ENCODE data around the gene CCDC184.
A peak's percentile ranks its signal among the peaks of the same experiment; 100 is the strongest.
"Not testable (repeated sequence)": the region's sequence is repeated elsewhere in the genome, so short reads cannot be mapped to it uniquely, and the experiment has no call there.

The CCDC184 gene

DNA sequence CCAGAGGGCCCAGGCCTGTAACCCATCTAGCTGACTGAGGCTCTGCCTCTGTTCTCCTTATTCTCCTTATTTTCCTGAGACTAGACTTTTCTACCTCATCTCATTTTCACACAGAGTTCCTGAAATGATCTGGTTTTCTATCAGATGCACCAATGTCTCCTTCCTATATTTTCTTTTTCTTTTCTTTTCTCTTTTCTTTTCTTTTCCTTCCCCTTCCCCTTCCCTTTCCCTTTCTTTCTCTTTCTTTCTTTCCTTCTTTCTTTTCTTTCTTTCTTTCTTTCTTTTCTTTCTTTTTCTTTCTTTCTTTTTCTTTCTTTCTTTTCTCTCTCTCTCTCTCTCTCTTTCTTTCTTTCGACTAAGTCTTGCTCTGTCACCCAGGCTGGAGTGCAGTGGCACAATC, 3.0 kb upstream of the CCDC184 start:
- no peak for DNase-seq

- no peak for DNase-seq
Measured at GRCh38 chr12:48180857-48181495, 2.5 kb upstream of the CCDC184 start.

DNA sequence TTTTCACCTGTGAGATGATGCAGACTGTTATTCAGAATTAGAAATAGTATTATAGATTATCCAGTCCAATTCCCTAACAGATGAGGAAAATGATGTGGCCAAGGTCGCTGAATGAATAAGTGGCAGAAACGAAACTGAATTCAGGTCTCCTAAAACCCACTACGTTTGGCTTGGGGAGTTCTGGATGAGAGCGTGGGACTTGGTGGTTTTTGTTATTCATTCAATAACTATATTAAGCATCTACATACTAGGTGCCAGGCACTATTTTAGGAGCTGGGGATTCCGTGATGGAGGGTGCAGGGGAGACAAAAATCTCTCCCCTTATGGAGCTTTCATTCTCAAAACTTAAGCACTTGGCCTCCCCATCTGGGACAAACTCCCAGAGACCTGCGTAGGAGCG, 813 bp upstream of the CCDC184 start:
- DNase-seq = no peak

DNA sequence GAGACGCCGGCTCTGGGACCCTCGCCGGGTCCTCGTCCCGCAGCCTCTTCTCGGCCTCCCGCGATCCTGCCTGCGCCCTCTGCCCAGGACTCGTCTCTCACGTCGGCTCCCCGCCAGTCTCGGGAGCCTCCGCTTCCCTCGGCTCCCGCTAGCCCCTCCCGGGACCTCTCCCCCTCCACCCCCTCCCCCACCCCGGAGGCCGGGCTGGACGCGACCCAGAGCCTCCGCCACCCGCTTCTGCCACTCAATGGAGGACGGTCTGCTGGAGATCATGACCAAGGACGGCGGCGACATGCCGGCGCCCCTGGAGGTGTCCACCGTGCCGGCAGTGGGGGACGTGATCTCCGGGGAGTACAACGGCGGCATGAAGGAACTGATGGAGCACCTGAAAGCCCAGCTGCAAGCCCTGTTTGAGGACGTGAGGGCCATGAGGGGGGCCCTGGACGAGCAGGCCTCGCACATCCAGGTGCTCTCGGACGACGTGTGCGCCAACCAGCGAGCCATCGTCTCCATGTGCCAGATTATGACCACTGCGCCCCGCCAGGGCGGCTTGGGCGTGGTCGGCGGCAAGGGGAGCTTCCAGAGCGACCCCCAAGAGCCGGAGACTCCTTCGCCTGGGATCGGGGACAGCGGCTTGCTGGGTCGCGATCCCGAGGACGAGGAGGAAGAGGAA, 568 bp downstream of the CCDC184 start:
- DNase-seq = no peak

DNA sequence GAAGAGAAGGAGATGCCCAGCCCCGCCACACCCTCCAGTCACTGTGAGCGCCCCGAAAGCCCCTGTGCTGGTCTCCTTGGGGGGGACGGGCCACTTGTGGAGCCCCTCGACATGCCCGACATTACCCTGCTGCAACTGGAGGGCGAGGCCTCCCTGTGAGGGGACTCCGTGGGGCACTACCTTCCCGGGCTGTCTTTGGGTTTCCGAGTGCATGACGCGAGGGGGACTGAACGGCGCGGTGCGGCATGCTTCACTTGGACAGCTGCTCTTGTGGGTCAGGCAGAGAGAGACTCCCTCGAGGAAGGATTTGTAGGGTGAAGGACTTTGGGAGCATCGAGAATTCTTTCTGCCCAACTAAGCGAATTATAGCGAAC, 1.1 kb downstream of the CCDC184 start:
- DNase-seq = no peak

DNA sequence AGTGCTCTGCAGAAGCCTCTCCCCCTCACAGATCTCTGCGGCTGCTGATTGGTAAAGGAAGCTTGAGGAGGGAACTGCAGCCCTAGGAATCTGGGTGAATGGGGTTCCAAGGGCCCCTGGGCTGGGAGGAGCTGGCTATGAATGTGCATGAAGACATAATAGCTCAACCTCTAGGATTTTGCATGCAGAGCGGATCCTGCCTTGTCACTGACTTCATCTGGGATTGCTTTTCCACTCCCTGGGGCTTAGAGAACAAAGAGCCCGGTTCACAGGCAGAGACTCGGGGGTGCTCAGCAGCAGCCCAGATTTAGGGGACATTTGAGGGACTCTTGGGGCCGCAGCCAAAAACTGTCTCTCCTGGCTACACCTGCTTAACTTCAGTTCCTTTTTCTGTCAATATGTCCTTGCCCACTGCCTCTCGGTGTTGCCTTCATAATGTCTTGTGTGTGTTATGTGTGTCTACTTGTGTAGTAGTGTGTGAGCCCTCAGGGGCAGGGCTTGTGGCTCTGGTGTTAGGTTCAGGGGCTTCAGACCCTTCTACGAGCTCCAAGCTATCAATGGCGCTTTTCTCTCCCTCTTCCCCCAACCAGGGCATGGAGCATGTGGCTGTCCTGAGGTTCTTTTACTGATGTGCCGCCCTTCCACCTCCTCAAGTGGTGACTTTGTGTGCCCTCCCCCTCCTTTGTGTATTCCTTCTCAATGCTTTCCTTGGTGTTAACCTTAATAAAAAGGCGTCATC, 1.9 kb downstream of the CCDC184 start:
- no peak for DNase-seq

GRCh38 chr12:48187916-48188695, 4.7 kb downstream of the CCDC184 start:
- no peak for DNase-seq

- DNase-seq = peak; percentile 21 to 58
Measured at GRCh38 chr12:48189331-48190125, 6.1 kb downstream of the CCDC184 start.

DNA sequence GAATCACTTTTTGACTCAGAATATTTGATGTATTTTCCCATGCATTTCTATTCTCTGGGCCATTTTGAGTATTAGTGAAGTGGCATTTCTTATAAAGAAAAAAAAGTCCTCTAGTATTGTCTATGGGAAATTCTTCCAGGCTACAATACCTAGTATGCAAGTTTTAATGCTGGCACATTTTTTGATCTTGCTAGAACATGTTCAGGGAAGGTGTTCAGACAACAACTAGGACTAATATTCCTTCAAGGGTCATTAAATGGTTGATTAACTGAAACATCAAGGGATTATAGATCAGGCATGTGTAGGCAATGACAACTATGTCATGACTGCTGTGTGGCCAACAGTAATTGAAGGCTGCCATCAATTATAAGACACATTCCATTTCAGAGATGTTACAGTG, 7.7 kb downstream of the CCDC184 start:
- DNase-seq = no peak

GRCh38 chr12:48192861-48193260, 9.4 kb downstream of the CCDC184 start:
- DNase-seq = no peak

GRCh38 chr12:48193623-48194022, 10.2 kb downstream of the CCDC184 start:
- DNase-seq = no peak

DNA sequence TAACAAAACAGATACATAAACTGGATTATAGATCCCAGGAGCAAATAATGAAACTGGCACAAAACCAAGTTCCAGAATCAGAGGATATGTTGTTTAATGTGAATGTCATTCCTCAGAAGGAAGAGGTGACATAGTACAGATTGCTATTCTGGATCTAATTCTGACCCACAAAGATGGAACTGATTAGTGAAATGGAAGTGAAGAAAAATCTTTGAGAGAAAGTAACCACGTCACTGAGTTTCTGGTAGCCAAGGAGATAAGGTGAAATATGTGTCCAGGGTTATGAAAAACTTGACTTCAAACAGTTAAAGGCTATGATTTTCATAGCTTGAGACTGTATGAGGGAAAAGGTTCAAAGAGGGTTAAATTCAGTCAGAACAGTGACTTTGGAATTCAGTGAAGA, 11.4 kb downstream of the CCDC184 start:
- DNase-seq = no peak

- no peak for DNase-seq
Measured at GRCh38 chr12:48197549-48197970, 14.1 kb downstream of the CCDC184 start.

DNA sequence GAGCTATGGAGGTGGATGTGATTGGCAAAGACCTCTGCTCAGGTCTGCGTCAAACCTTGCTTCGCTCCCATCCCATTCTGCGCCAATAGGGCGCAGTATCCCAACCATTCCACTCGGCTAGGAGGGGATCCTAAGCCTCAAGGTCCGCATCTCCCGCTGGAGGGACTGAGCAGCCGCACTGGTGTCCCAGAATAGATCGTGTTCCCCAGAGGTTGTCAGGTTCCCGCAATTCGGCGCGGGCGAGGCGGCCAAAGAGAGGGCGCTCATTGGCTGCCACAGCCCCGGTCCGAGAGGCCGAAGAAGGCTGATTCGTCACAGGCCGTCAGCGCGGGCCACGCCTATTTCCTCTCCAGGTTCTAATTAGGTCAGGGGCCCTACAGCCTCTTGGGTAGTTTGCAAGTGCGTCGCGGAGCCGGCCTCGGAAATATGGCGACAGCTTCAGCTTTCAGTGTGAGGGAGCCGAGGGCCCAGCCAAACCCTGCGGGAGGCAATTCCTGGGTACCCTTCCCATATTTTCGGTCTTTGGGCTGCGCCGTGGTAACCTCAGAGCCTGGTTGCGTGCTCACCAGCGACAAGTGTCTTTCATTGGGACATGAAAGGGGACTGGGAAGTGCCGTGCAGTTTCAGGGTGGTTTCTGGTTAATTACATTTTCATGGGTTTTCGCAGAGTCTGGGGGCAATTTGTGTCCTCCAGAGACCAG, 14.7 kb downstream of the CCDC184 start:
- peak; percentile 2 to 49 for DNase-seq

GRCh38 chr12:48198672-48198971, 15.2 kb downstream of the CCDC184 start:
- DNase-seq = no peak

GRCh38 chr12:48198985-48199384, 15.5 kb downstream of the CCDC184 start:
- DNase-seq = no peak

DNA sequence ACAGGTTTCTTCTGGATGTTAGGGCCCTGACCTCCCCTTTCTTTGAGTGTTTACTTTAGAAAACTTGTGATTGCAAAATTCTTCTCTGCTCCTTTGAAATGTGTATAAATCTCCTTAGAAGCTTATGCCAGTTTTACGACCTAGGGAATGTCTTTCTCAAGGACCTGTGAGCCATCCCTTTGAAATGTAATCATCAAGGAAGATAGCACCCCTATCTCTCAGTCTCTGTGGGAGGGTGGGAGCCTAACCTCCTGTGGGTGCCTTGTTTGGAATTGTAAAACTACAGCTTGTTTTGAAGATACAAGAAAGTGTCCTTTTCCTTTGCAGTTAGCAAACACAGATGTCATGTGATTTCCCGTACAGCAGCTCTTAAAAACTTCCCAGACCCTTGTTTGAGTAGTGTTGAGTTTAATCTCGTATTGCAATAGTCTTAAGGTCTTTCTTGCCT, 16.4 kb downstream of the CCDC184 start:
- no peak for DNase-seq

DNA sequence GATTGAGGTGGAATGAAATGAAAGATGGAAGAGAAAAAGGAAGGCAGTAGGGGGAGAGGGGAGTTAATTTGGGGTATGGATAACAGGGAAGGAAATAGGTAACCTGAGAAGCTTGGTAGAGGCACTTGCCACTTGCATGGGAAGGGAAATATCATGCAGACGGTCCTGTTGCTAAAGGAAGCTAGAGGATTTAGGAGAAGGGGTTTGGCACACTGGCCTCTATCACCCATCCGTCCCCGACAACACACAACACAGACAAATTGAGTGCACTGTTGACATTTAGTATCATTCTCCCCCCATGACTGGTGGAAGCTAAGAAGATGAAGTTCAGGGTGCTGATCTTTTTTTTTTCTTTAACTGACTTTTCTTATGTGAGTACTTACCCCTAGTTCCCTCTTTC, 17.6 kb downstream of the CCDC184 start:
- DNase-seq = no peak

- no peak for DNase-seq
Measured at GRCh38 chr12:48201516-48201915, 18.1 kb downstream of the CCDC184 start.

DNA sequence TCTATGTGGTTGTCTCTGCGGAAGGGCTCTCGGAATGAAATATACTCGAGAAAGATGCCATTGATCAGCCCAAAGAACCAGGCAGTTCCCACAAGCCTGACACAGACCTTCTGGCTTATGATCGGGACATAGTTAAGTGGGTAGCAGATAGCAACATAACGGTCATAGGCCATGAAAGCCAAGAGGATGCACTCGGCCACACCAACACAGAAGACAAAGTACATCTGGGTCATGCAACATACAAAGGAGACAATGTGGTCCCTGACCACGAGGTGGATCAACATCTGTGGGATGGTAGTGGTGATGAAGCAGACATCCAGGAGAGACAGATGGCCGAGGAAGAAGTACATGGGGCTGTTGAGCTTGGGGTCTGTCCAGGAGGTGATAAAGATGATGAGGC, 19.3 kb downstream of the CCDC184 start:
- no peak for DNase-seq

GRCh38 chr12:48203192-48203591, 19.7 kb downstream of the CCDC184 start, which contains the start of gene OR10AD1:
TSS of gene OR10AD1 (minus strand) at chr12:48203292. CDS start at chr12:48203292, 0 bp downstream.
- DNase-seq = no peak

- not testable (repeated sequence) for DNase-seq
Measured at GRCh38 chr12:48209495-48209894, 26.1 kb downstream of the CCDC184 start.
